HEK293 (cell line): Measurements from ENCODE around the gene POLD3.

Experiments
- CTCF ChIA-PET: fragments of 350-600 bp; formaldehyde crosslinking; extraction: SDS; loops from one replicate; lab custom pipeline; 2021; ENCODE audit warnings: antibody characterized with exemption; lab: Yijun Ruan, JAX
- POLR2A ChIA-PET: fragments of 300-600 bp; formaldehyde crosslinking; extraction: SDS; loops from one replicate; lab custom pipeline; 2020; ENCODE audit warnings: antibody characterized with exemption, inconsistent platforms; lab: Yijun Ruan, JAX
- H3K27ac ChIP-seq: fragments of 200-500 bp; sonication (Bioruptor generic); 2 replicates; pipeline ENCODE4 v1.5.1; 2014; ENCODE audit warnings: low read depth, low read length, control low read depth, inconsistent platforms; ENCODE audit errors: extremely low read depth
- H3K36me3 ChIP-seq, 2 experiments: fragments of 200-500 bp in 1 of 2; sonication (Bioruptor generic) in 1 of 2; 1 replicate in 1 of 2; 2 replicates in 1 of 2; pipeline ENCODE4 v1.5.1; 2014 to 2017; ENCODE audit warnings: inconsistent platforms in 2 of 2, low read length in 2 of 2; ENCODE audit not compliant: control insufficient read depth in 2 of 2, insufficient read depth in 1 of 2
- H3K4me1 ChIP-seq: fragments of 200-500 bp; sonication (Bioruptor generic); 2 replicates; pipeline ENCODE4 v1.5.1; 2014; ENCODE audit warnings: mild to moderate bottlenecking, low read length, inconsistent platforms; ENCODE audit not compliant: control insufficient read depth, insufficient read depth
- H3K4me3 ChIP-seq: 2 replicates; pipeline ENCODE4 v1.5.1; 2011; ENCODE audit warnings: low read depth, mild to moderate bottlenecking, control low read depth, low read length, moderate library complexity
- H3K9me3 ChIP-seq: fragments of 200-500 bp; sonication (Bioruptor generic); 2 replicates; pipeline ENCODE4 v1.5.1; 2014; ENCODE audit warnings: low read depth, low read length, inconsistent platforms; ENCODE audit not compliant: control insufficient read depth, insufficient read depth
- BCL11A ChIP-seq: fragments of 450-650 bp; formaldehyde crosslinking; IDR thresholded peaks from 2 replicates; pipeline ENCODE4 v1.5.1; 2016; ENCODE audit warnings: low read depth, missing biosample characterization, missing genetic modification characterization
- KLF16 ChIP-seq: fragments of 450-650 bp; formaldehyde crosslinking; IDR thresholded peaks from 2 replicates; pipeline ENCODE4 v1.5.1; 2017; ENCODE audit warnings: missing biosample characterization, missing genetic modification characterization
- ZBTB21 ChIP-seq: fragments of 450-650 bp; formaldehyde crosslinking; IDR thresholded peaks from 2 replicates; pipeline ENCODE4 v1.5.1; 2017; ENCODE audit warnings: missing biosample characterization, missing genetic modification characterization
- ZFHX2 ChIP-seq: fragments of 450-650 bp; formaldehyde crosslinking; conservative IDR thresholded peaks from 2 replicates; pipeline ENCODE4 v1.5.1; 2016; ENCODE audit warnings: missing biosample characterization, missing genetic modification characterization
- ZNF174 ChIP-seq: fragments of 450-650 bp; formaldehyde crosslinking; IDR thresholded peaks from 2 replicates; pipeline ENCODE4 v1.5.0; 2017; ENCODE audit warnings: missing biosample characterization, mild to moderate bottlenecking, missing genetic modification characterization
- ZNF248 ChIP-seq: fragments of 450-650 bp; formaldehyde crosslinking; IDR thresholded peaks from 2 replicates; pipeline ENCODE4 v1.5.1; 2017; ENCODE audit warnings: missing biosample characterization, missing genetic modification characterization
- ZNF398 ChIP-seq: fragments of 450-650 bp; formaldehyde crosslinking; IDR thresholded peaks from 2 replicates; pipeline ENCODE4 v1.5.1; 2017; ENCODE audit warnings: missing biosample characterization, missing genetic modification characterization
- ZNF416 ChIP-seq: fragments of 450-650 bp; formaldehyde crosslinking; IDR thresholded peaks from 2 replicates; pipeline ENCODE4 v1.5.1; 2016; ENCODE audit warnings: missing biosample characterization, missing genetic modification characterization
- ZNF530 ChIP-seq: fragments of 450-650 bp; formaldehyde crosslinking; IDR thresholded peaks from 2 replicates; pipeline ENCODE4 v1.5.1; 2016; ENCODE audit warnings: low read depth, missing biosample characterization, missing genetic modification characterization
- ZNF629 ChIP-seq: fragments of 450-650 bp; formaldehyde crosslinking; IDR thresholded peaks from 2 replicates; pipeline ENCODE4 v1.5.1; 2017; ENCODE audit warnings: missing biosample characterization, missing genetic modification characterization
- ZNF660 ChIP-seq: fragments of 450-650 bp; IDR thresholded peaks from 2 replicates; pipeline ENCODE4 v1.5.1; 2018; ENCODE audit warnings: missing biosample characterization, mild to moderate bottlenecking, missing genetic modification characterization
- ZNF792 ChIP-seq: fragments of 450-650 bp; formaldehyde crosslinking; IDR thresholded peaks from 2 replicates; pipeline ENCODE4 v1.5.1; 2016; ENCODE audit warnings: missing biosample characterization, missing genetic modification characterization
- ZSCAN16 ChIP-seq: fragments of 450-650 bp; formaldehyde crosslinking; IDR thresholded peaks from 2 replicates; pipeline ENCODE4 v1.5.1; 2016; ENCODE audit warnings: missing biosample characterization, missing genetic modification characterization
- TF ChIP-seq, protein P1 (sequence below): fragments of 450-650 bp; formaldehyde crosslinking; IDR thresholded peaks from 2 replicates; pipeline ENCODE4 v1.5.1; 2016; ENCODE audit warnings: missing biosample characterization, missing genetic modification characterization
- TF ChIP-seq, protein P2 (sequence below): fragments of 450-650 bp; formaldehyde crosslinking; IDR thresholded peaks from 2 replicates; pipeline ENCODE4 v1.5.1; 2016; ENCODE audit warnings: missing biosample characterization, missing genetic modification characterization
- TF ChIP-seq, protein P3 (sequence below): fragments of 450-650 bp; formaldehyde crosslinking; IDR thresholded peaks from 2 replicates; pipeline ENCODE4 v1.5.1; 2016; ENCODE audit warnings: missing biosample characterization, missing genetic modification characterization
- TF ChIP-seq, protein P4 (sequence below): fragments of 450-650 bp; formaldehyde crosslinking; IDR thresholded peaks from 2 replicates; pipeline ENCODE4 v1.5.1; 2016; ENCODE audit warnings: missing biosample characterization, missing genetic modification characterization, low read depth

POLD3 gene

GRCh38 chr11:74672332-74672955, 80.1 kb downstream of the POLD3 start:
- Histone ChIP-seq H3K27ac (no peak overlapping the region), H3K4me3 (no peak overlapping the region), H3K9me3 (no peaks in the 10 kb centered on the region), H3K36me3 (no peaks in the 10 kb centered on the region)
- CTCF ChIA-PET = interaction anchor here (0.7 to 2.0 kb wide), 3 partner anchors 30 to 258 kb away, joined by 3 to 10 read pairs (median 5); no protein-coding TSS in a partner anchor
- TF ChIP-seq BCL11A (tag by site-specific recombination) = no peak
- TF ChIP-seq ZFHX2 (tag by site-specific recombination) = peak; percentile 40
- TF ChIP-seq, protein P1, sequence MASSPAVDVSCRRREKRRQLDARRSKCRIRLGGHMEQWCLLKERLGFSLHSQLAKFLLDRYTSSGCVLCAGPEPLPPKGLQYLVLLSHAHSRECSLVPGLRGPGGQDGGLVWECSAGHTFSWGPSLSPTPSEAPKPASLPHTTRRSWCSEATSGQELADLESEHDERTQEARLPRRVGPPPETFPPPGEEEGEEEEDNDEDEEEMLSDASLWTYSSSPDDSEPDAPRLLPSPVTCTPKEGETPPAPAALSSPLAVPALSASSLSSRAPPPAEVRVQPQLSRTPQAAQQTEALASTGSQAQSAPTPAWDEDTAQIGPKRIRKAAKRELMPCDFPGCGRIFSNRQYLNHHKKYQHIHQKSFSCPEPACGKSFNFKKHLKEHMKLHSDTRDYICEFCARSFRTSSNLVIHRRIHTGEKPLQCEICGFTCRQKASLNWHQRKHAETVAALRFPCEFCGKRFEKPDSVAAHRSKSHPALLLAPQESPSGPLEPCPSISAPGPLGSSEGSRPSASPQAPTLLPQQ (tag by site-specific recombination) = peak; percentile 59; the same call in 1 of the 2 replicates
- TF ChIP-seq, all 188 proteins: peak for 2
- H3K4me1 ChIP-seq = no peaks in the 10 kb centered on the region
- POLR2A ChIA-PET = interaction anchor here (1.0 kb wide), 1 partner anchor 80 kb away, joined by 3 read pairs; the partner anchor contains the start of gene POLD3

DNA sequence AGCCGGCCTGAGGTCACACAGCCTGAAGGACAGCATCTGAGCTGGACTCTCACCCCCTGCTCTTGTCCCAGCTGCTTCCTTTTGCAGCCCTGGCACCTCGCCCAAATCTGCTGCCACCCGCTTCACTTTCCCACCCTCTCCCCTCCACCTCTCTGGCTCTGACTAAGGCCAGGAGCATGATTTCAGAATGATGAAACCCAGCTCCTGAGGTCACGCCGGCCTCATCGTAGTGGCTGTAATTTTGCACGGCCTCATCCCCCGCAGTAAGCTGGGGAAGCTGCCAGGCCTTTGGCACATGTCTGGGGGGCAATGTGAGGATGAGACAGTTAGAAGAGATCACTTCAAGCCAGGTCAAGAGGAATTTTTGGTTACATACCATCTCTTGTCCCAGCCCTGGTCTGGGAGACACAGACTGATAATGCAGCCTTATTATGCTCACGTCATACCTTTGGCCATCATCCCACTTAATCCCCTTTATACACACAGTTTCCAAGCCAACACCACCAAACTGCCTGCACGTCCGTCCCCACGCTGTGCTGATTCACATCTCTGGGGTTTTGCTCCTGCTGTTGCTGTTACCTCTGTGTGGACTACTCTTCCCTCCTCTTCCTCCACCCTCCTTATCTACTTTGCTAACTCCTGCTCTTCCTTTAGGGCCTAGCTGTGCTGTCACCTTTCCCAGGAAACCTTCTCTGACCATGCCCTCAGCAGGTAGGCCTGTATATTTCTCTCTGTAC, 80.7 kb downstream of the POLD3 start:
- Histone ChIP-seq H3K27ac (no peak overlapping the region), H3K36me3 (no peaks in the 10 kb centered on the region), H3K9me3 (no peaks in the 10 kb centered on the region), H3K4me1 (no peaks in the 10 kb centered on the region), H3K4me3 (no peak overlapping the region)
- ChIA-PET CTCF (interaction anchor here (1.1 to 2.0 kb wide), 2 partner anchors 29 to 257 kb away, joined by 3 to 10 read pairs; no protein-coding TSS in a partner anchor), POLR2A (interaction anchor here (0.7 to 1.0 kb wide), 2 partner anchors 80 to 180 kb away, joined by 3 read pairs; partner anchors contain the start of gene POLD3)
- TF ChIP-seq ZBTB21 (peak; percentile 88), ZNF416 (tag by site-specific recombination) (no peak), ZNF248 (tag by site-specific recombination) (no peak), ZNF629 (tag by site-specific recombination) (peak; percentile 50; the same call in 1 of the 2 replicates), ZNF530 (tag by site-specific recombination) (no peak), ZSCAN16 (no peak), ZNF660 (tag by site-specific recombination) (peak; percentile 54; the same call in 1 of the 2 replicates), KLF16 (peak; percentile 32; the same call in 1 of the 2 replicates), ZNF174 (no peak), ZNF792 (no peak), ZNF398 (peak; percentile 87)
- TF ChIP-seq, protein P2, sequence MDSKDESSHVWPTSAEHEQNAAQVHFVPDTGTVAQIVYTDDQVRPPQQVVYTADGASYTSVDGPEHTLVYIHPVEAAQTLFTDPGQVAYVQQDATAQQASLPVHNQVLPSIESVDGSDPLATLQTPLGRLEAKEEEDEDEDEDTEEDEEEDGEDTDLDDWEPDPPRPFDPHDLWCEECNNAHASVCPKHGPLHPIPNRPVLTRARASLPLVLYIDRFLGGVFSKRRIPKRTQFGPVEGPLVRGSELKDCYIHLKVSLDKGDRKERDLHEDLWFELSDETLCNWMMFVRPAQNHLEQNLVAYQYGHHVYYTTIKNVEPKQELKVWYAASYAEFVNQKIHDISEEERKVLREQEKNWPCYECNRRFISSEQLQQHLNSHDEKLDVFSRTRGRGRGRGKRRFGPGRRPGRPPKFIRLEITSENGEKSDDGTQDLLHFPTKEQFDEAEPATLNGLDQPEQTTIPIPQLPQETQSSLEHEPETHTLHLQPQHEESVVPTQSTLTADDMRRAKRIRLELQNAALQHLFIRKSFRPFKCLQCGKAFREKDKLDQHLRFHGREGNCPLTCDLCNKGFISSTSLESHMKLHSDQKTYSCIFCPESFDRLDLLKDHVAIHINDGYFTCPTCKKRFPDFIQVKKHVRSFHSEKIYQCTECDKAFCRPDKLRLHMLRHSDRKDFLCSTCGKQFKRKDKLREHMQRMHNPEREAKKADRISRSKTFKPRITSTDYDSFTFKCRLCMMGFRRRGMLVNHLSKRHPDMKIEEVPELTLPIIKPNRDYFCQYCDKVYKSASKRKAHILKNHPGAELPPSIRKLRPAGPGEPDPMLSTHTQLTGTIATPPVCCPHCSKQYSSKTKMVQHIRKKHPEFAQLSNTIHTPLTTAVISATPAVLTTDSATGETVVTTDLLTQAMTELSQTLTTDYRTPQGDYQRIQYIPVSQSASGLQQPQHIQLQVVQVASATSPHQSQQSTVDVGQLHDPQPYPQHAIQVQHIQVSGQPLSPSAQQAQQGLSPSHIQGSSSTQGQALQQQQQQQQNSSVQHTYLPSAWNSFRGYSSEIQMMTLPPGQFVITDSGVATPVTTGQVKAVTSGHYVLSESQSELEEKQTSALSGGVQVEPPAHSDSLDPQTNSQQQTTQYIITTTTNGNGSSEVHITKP (tag by site-specific recombination) = peak; percentile 68
- TF ChIP-seq, protein P3, sequence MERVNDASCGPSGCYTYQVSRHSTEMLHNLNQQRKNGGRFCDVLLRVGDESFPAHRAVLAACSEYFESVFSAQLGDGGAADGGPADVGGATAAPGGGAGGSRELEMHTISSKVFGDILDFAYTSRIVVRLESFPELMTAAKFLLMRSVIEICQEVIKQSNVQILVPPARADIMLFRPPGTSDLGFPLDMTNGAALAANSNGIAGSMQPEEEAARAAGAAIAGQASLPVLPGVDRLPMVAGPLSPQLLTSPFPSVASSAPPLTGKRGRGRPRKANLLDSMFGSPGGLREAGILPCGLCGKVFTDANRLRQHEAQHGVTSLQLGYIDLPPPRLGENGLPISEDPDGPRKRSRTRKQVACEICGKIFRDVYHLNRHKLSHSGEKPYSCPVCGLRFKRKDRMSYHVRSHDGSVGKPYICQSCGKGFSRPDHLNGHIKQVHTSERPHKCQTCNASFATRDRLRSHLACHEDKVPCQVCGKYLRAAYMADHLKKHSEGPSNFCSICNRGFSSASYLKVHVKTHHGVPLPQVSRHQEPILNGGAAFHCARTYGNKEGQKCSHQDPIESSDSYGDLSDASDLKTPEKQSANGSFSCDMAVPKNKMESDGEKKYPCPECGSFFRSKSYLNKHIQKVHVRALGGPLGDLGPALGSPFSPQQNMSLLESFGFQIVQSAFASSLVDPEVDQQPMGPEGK = peak; percentile 48; the same call in 1 of the 2 replicates
- TF ChIP-seq, protein P1 (tag by site-specific recombination) = peak; percentile 48; the same call in 1 of the 2 replicates
- TF ChIP-seq, protein P4, sequence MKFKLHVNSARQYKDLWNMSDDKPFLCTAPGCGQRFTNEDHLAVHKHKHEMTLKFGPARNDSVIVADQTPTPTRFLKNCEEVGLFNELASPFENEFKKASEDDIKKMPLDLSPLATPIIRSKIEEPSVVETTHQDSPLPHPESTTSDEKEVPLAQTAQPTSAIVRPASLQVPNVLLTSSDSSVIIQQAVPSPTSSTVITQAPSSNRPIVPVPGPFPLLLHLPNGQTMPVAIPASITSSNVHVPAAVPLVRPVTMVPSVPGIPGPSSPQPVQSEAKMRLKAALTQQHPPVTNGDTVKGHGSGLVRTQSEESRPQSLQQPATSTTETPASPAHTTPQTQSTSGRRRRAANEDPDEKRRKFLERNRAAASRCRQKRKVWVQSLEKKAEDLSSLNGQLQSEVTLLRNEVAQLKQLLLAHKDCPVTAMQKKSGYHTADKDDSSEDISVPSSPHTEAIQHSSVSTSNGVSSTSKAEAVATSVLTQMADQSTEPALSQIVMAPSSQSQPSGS (tag by site-specific recombination) = 0 out of 2 replicates have a peak, but pooled peaks have one; percentile 3
